NCI-H2227 (cell line): Measurements from ENCODE around the gene CAMLG.

Experiments used
- DNase-seq: peaks from one replicate; lab custom pipeline; 2025; ENCODE audit not compliant: unreplicated experiment; lab: John Stamatoyannopoulos, UW

CAMLG gene

DNA sequence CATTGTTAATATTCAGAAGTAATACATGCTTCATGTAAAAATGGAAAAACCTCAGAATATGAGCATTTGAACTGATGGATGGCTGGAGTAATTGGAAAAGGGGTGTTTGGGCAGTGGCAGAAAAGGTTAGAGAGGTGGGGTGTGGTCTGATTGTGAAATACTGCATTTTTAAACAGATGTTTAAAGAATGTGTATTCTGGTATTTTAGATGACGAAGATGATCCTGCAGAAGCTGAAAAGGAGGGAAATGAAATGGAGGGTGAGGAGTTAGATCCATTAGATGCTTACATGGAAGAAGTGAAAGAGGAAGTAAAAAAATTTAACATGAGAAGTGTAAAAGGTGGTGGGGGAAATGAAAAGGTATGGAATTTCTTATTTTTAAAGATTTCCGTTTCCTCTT is 39.0 kb downstream of the CAMLG start:
- DNase-seq = no peak

DNA sequence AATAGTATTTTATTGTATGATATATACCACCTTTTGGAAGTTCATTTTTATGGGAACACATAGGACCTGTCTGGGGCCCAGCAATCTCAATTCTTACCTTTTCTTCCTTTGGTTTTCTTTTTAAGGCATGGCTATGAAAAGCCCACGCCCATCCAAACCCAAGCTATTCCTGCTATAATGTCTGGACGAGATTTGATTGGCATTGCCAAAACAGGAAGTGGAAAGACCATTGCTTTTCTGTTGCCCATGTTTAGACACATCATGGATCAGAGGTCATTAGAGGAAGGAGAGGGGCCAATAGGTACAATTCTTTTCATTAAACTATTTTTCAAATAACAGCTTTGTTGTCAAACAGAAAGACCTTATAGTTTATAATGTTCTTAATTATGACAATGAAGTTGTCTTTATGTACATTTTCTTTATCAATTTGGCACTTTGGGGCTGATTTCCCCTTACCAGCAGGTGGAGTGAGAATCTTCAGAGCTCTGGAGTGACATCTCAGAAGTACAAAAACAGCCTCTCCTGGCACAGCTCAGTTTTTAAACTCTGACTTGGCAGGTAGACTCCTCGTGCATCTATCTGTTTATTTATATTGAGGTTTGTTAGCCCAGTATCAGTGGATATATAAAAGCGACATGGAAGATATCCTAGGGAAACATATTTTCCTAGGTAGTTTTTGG is 46.0 kb downstream of the CAMLG start:
- no peak for DNase-seq

DNA sequence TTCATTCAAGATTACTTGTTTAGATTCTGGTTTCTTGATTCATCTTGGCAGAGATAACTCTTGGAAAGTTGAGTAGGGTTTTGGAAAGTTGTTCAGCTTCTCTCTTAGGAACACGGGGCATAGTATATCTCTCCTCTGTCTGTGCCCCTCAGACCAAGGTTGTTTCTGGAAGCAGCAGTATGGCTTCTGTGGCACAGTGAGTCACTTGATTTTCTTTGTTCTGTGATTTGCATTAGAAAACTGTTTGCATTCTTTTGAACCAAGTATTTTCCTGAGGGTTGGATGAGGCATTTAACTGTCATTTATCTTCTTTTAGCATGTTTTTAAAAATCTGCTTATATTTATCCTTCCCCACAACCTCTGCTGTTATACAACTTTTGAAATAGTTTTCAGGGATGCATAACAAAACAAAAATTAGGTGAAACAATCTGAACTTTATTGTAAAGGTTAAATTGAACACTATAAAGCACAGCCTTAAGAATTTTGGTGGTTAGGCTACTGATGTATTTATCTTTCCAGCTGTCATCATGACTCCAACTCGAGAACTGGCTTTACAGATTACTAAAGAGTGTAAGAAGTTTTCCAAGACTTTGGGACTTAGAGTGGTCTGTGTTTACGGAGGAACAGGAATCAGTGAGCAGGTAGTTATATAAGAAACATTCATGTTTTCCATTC is 46.7 kb downstream of the CAMLG start:
- no peak for DNase-seq

DNA sequence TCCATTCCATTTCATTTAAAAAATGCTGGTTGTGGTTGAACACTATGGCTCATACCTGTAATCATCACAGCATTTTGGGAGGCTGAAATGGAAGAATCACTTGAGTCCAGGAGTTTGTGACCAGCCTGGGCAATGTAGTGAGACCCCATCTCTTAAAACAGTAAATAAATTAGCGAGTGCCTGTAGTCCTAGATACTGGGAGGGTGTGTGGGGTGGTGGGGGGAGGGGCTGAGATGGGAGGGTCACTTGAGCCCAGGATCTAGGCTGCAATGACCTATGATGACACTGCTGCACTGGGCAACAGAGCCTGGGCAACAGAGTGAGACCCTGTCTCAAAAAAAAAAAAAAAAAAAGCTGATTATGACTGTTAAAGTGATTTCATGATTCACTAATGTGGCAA is 49.3 kb downstream of the CAMLG start:
- no peak for DNase-seq

DNA sequence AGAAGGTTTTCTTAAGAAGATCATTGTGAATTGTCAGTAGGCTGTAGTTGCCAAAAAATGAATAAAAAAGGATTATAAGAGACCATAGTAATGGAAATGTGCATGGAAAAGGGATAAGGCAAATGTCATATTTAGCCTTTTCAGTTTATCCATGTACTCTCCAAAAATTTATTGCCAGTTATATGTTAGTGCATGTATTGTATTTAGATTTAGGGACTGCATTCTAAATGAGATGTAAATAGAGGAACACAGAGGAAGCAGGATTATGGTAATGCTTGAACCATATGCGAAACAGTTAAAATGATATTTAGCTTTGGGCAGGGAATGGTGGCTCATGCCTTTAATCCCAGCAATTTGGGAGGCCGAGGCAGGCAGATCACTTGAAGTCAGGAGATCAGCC is 53.2 kb downstream of the CAMLG start:
- DNase-seq = no peak

DNA sequence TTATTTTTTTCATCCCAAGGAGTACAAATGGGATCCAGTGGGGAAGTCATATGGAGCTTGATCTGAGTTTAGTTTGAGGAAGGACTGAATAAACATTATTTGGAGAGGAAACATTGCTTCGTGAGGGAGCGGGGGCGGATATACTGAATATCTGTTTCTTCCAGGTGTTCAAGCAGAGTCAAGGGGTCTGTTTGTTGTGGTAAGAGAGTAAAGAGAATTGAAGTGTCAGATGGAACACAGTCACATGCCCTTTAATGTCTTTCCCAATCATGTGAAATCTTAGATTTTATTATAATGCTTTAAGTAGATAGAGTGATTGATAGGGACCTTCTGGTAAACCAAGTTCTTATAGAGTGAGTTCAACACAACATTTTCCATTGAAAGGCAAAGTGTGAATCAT is 53.9 kb downstream of the CAMLG start:
- no peak for DNase-seq

DNA sequence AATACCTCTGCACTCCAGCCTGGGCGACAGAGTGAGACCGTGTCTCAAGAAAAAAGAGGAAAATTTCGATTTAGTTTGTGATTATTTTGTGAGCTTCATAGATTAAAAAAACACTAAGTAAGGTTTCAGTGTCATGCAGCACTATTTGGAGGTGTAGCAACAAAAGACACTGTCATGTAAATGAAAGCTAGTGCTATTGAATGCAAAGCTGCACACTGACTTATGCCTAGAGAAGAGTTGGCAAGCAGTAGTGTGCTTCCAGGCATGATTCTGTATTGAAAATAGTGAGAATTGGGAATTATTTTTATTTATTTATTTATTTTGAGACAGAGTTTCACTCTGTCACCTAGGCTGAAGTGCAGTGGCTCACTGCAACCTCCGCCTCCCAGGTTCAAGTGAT is 54.8 kb downstream of the CAMLG start:
- DNase-seq = no peak

DNA sequence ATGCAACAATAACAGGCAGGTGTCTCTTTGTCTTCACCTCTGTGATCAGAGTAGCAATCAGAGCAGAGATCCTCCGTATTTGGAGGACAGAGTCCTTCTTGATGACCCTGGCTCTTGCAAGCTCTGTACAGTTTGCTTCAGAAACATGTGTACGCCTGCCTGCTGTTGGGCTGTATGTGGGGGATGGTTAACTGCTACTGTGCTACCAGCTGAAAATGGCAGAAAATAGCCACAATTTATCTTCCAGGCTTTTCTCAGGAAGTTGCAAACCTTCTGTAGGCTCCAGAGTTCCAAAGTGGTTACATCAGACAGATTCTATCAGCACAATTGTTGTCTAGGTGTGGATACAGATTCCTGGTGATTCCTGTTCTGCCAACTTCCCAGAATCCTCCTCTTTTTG is 55.7 kb downstream of the CAMLG start:
- no peak for DNase-seq

DNA sequence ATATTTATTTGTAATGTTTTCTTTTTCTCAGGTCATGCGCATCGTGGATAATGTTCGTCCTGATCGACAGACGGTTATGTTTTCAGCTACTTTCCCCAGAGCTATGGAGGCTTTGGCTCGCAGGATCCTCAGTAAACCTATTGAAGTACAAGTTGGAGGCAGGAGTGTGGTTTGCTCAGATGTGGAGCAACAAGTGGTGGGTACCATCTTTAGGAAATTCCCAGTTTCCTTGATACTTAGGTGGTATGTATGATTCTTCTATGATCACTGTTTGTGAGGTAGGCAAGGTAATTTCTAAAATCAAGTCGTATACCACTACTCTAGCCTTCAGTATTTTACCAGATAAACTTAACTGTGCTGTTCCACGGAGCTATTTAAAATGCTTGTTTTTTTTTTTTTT is 56.5 kb downstream of the CAMLG start:
- no peak for DNase-seq

DNA sequence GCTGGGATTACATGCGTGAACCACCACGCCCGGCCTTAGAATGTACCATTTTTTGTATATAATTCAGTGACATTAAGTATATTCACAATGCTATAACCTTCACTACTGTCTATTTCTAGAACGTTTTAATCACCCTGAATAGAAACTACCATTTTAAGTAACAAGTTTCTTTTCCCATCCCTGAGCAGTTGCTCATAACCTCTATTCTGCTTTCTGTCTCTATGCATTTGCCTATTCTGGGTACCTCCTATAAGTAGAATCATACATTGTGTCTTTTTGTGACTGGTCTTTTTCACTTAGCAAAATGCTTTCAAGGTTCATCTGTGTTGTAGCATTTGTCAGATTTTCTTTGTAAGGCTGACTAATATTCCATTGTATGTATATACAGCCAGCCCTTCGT is 60.1 kb downstream of the CAMLG start:
- DNase-seq = no peak
